Endometrial microvascular endothelial cells (primary cell): ENCODE measurements around the gene LRP1. TPM values are rescaled to one million over a fixed set of nuclear protein-coding genes. Genes with fewer than 3 reads are reported as not detected.

Experiments used
- in situ Hi-C: cut with HindIII; loops from 2 replicates; pipeline ENCODE4 v1.10.0; 2017; ENCODE audit warnings: low sequenced_read_pairs, low pct_unique_long_range_greater_than_20kb; ENCODE audit errors: inconsistent ontology term
- total RNA-seq: library from RNA; depleted of rRNA; stranded (reverse); fragments of >200 nt; gene quantifications from one replicate; pipeline ENCODE4 v1.2.3, GENCODE V29; 2015; ENCODE audit errors: inconsistent ontology term

Gene LRP1
- total RNA-seq, 1 donor from 2014 or later: 3.1 TPM

- in situ Hi-C loops: no loop called here
Observed at GRCh38 chr12:57236201-57236924, 108.1 kb downstream of the LRP1 start.

- in situ Hi-C loops: no loop called here
Observed at GRCh38 chr12:57236925-57237595, 108.8 kb downstream of the LRP1 start.

- in situ Hi-C loops: no loop called here
Observed at GRCh38 chr12:57237596-57237931, 109.3 kb downstream of the LRP1 start.

GRCh38 chr12:57237932-57238853, 109.9 kb downstream of the LRP1 start:
- in situ Hi-C loops: no loop called here

- in situ Hi-C loops: no loop called here
Observed at GRCh38 chr12:57238854-57239554, 110.7 kb downstream of the LRP1 start.

- in situ Hi-C loops: no loop called here
Observed at GRCh38 chr12:57239587-57240065, 111.3 kb downstream of the LRP1 start.

GRCh38 chr12:57240066-57240921, 112.0 kb downstream of the LRP1 start:
- in situ Hi-C loops: no loop called here

GRCh38 chr12:57240926-57241401, 112.7 kb downstream of the LRP1 start:
- in situ Hi-C loops: no loop called here

GRCh38 chr12:57241402-57242310, 113.4 kb downstream of the LRP1 start:
- in situ Hi-C loops: no loop called here

- in situ Hi-C loops: no loop called here
Observed at GRCh38 chr12:57242329-57242690, 114.0 kb downstream of the LRP1 start.

GRCh38 chr12:57242691-57243454, 114.6 kb downstream of the LRP1 start:
- in situ Hi-C loops: no loop called here

GRCh38 chr12:57243521-57244311, 115.4 kb downstream of the LRP1 start:
- in situ Hi-C loops: no loop called here

- in situ Hi-C loops: no loop called here
Observed at GRCh38 chr12:57244312-57244696, 116.0 kb downstream of the LRP1 start.

- in situ Hi-C loops: no loop called here
Observed at GRCh38 chr12:57247041-57247440, 118.8 kb downstream of the LRP1 start.

GRCh38 chr12:57248934-57249742, 120.9 kb downstream of the LRP1 start:
- in situ Hi-C loops: no loop called here
